Testis (tissue), 3 donors: Measurements from ENCODE around the gene IFNG. TPM values are rescaled to one million over a fixed set of nuclear protein-coding genes. Genes with fewer than 3 reads are reported as not detected.

ENCODE experiments used
- DNase-seq: peaks from one replicate; pipeline ENCODE4 v3.0.0-alpha.2; 2019
- H3K27ac ChIP-seq, 2 donors: fragments of 200-600 bp; sonication (generic); one replicate each; pipeline ENCODE4 v1.5.1; 2019
- H3K27me3 ChIP-seq: fragments of 200-600 bp; sonication (generic); one replicate; pipeline ENCODE4 v1.5.1; 2019
- H3K36me3 ChIP-seq: fragments of 200-600 bp; sonication (generic); one replicate; pipeline ENCODE4 v1.5.1; 2017; ENCODE audit warnings: low read depth; ENCODE audit errors: missing control alignments
- H3K4me1 ChIP-seq: fragments of 200-600 bp; sonication (generic); one replicate; pipeline ENCODE4 v1.5.1; 2019
- H3K4me3 ChIP-seq, 2 donors: fragments of 200-600 bp; sonication (generic); one replicate each; pipeline ENCODE4 v1.5.1; 2017 to 2019
- H3K9me3 ChIP-seq: fragments of 200-600 bp; sonication (generic); one replicate; pipeline ENCODE4 v1.5.1; 2017
- POLR2A ChIP-seq: fragments of 450-650 bp; IDR thresholded peaks from one replicate; pipeline ENCODE4 v1.6.1; 2017; ENCODE audit warnings: antibody characterized with exemption, mild to moderate bottlenecking, moderate library complexity
- WGBS, 2 donors: methylation state at CpG; one replicate each; pipeline ENCODE4 v1.1.5; 2018; 5-methylcytosine and 5-hydroxymethylcytosine counted together
- intact Hi-C: fragments of 100-400 bp; cut with DNase I; formaldehyde crosslinking; loops from one replicate; pipeline ENCODE4 v1.15.1; 2023; ENCODE audit warnings: low total_unique reads
- polyA plus RNA-seq: library from polyadenylated mRNA; stranded (reverse); fragments of 350-450 nt; fragmentation: Illumina TruSeq; extraction: RNeasy Lipid Tissue Mini Kit (QIAGEN cat#74804); gene quantifications from one replicate; pipeline ENCODE4 v1.2.3, GENCODE V29; 2014; ENCODE audit warnings: low read depth, low replicate concordance; ENCODE audit not compliant: insufficient read depth
- total RNA-seq, 2 donors: library from RNA; depleted of rRNA; stranded (reverse); fragments of >200 nt; gene quantifications; one replicate each; pipeline ENCODE4 v1.2.3, GENCODE V29; 2016
- TF ChIP-seq, protein P1 (sequence below), 3 experiments: fragments of 450-650 bp in 2 of 3; fragments of 200-600 bp in 1 of 3; sonication (generic) in 1 of 3; IDR thresholded peaks; one replicate each; pipeline ENCODE4 v1.5.1; 2016 to 2019; ENCODE audit warnings: antibody characterized with exemption in 3 of 3, mild to moderate bottlenecking in 2 of 3, moderate library complexity in 1 of 3

The IFNG gene
- total and polyA plus RNA-seq, 3 donors from 2014 or later: 0.26 TPM; not detected in 2

DNA sequence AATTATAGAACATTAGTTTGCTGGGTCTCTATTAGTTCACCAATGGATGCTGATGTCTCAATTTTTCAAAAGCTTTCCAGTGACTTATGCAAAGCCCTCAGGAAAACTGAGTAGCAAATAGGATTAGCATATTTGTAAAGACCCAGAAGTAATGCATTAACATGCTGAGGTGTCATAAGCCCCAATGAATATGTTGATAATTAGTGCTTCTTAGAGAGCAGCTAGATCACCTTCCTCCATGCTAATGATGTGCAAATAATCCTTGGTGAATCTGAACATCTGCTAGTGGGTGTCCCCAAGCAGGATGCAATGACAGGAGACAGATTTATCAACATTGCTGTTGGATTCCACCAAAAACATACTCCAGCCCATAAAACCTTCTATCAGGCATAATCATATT is 19.0 kb downstream of the IFNG start:
- Histone ChIP-seq H3K9me3 (no peaks in the 10 kb centered on the region), H3K27ac (no peak overlapping the region), H3K36me3 (no peaks in the 10 kb centered on the region), H3K27me3 (no peaks in the 10 kb centered on the region), H3K4me1 (no peaks in the 10 kb centered on the region), H3K4me3 (no peak overlapping the region)
- no peak for DNase-seq
- no peak for TF ChIP-seq POLR2A
- TF ChIP-seq, protein P1, sequence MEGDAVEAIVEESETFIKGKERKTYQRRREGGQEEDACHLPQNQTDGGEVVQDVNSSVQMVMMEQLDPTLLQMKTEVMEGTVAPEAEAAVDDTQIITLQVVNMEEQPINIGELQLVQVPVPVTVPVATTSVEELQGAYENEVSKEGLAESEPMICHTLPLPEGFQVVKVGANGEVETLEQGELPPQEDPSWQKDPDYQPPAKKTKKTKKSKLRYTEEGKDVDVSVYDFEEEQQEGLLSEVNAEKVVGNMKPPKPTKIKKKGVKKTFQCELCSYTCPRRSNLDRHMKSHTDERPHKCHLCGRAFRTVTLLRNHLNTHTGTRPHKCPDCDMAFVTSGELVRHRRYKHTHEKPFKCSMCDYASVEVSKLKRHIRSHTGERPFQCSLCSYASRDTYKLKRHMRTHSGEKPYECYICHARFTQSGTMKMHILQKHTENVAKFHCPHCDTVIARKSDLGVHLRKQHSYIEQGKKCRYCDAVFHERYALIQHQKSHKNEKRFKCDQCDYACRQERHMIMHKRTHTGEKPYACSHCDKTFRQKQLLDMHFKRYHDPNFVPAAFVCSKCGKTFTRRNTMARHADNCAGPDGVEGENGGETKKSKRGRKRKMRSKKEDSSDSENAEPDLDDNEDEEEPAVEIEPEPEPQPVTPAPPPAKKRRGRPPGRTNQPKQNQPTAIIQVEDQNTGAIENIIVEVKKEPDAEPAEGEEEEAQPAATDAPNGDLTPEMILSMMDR (IDR thresholded peaks at IDR 0.05): no peak
- intact Hi-C loops: no loop called here

DNA sequence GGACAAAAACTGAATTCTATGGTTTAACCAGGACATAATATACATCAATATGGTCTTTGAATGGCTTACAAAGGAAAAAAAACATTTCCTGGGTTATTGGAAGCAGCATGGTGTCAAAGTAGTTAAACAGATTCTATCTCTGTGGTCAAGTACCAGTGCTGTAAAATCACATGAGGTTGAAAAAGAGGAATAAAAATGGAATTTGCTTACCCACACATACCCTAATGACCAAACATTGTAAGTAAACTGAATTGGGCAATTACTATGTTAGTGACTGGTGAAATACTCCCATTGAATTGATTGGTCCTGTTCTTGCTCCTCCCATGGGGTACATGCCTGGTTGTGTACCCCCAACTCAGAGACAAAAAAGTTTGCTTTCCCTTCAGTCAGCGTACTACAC is 19.6 kb downstream of the IFNG start:
- TF ChIP-seq, protein P1 (IDR thresholded peaks at IDR 0.05): no peak
- TF ChIP-seq POLR2A: no peak
- Histone ChIP-seq H3K27me3 (no peaks in the 10 kb centered on the region), H3K4me3 (no peak overlapping the region), H3K4me1 (no peaks in the 10 kb centered on the region), H3K27ac (no peak overlapping the region), H3K36me3 (no peaks in the 10 kb centered on the region), H3K9me3 (no peaks in the 10 kb centered on the region)
- intact Hi-C loops: no loop called here
- 78 to 86% methylated on average over 1 of the region's 1 CpG for WGBS, 2 donors
- no peak for DNase-seq

DNA sequence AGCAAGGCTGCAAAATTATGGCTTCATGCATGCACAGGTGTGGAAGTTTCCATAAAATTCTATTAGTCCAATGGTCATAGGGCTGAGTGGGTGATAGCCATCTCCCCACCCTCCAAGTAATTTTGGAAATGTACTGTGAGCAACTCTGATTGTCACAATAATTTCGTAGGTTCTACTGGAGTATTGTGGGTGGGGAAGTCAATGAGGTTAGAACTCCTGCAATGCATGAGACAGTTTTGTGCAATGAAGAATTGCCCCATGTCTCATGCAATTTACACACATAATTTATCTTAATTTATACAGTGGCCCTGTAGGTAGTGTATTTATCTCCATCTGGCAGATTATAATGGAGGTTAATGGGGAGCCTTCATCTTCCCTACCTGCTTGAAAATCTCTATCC is 20.5 kb downstream of the IFNG start:
- H3K36me3 ChIP-seq: no peaks in the 10 kb centered on the region
- no peak overlapping the region for H3K27ac ChIP-seq
- WGBS, 2 donors: 72 to 73% methylated on average over 1 of the region's 1 CpG
- no peaks in the 10 kb centered on the region for H3K27me3 ChIP-seq
- TF ChIP-seq POLR2A: no peak
- TF ChIP-seq, protein P1 (IDR thresholded peaks at IDR 0.05): no peak
- H3K9me3 ChIP-seq: no peaks in the 10 kb centered on the region
- no peak overlapping the region for H3K4me3 ChIP-seq
- DNase-seq: no peak
- intact Hi-C loops: no loop called here
- H3K4me1 ChIP-seq: no peaks in the 10 kb centered on the region

DNA sequence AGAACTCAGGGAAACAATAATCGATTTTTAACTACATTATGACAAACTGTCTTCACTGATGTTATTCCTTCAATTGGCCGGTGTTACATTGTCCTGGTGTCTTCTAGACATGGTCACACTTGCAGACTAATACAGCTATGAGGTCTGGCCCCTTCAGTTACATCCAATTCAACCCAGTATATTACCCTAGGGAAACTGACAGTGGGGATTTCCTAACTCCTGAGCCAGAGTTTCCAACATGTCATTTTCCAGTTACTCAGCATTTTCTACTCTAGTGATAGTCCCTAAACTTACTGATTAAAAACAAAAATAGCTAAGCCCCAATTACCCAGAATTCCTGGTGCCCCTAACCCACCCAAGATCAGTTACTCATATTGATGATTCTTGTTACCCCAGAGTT is 21.1 kb downstream of the IFNG start:
- Histone ChIP-seq H3K4me1 (no peaks in the 10 kb centered on the region), H3K27ac (no peak overlapping the region), H3K4me3 (no peak overlapping the region), H3K36me3 (no peaks in the 10 kb centered on the region), H3K9me3 (no peaks in the 10 kb centered on the region), H3K27me3 (no peaks in the 10 kb centered on the region)
- TF ChIP-seq, protein P1 (IDR thresholded peaks at IDR 0.05): no peak
- TF ChIP-seq POLR2A: no peak
- 91 to 92% methylated on average over 2 of the region's 2 CpGs for WGBS, 2 donors
- intact Hi-C loops: no loop called here
- DNase-seq: no peak

DNA sequence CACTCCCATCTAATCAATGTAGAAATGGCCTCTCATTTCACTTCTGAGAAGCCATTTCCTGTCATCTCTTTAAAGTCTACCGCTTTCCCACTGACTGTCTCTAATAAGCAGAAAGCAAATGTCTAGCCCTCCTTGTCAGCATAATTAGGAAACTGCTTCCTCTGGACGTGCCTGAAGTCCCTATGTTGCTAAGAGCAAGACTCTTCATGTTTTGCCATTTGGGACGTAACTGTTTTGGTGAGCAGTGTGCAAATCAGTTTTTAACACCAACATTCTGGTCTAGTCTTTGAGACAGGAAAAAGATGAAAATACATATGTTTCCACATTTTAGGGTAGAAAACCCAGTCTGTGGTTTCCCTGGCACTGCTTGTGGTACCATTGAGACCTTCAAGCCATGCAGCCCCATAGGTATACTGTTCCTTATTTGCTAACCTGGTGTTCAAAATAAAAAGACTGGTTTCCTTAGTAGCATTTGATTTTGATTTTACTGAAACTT is 22.2 kb downstream of the IFNG start:
- TF ChIP-seq, protein P1 (IDR thresholded peaks at IDR 0.05): no peak
- no peak for TF ChIP-seq POLR2A
- 68 to 72% methylated on average over 3 of the region's 3 CpGs for WGBS, 2 donors
- H3K27me3 ChIP-seq: no peaks in the 10 kb centered on the region
- intact Hi-C loops: no loop called here
- H3K4me3 ChIP-seq: no peak overlapping the region
- no peak for DNase-seq
- no peaks in the 10 kb centered on the region for H3K9me3 ChIP-seq
- no peak overlapping the region for H3K27ac ChIP-seq
- H3K36me3 ChIP-seq: no peaks in the 10 kb centered on the region
- no peaks in the 10 kb centered on the region for H3K4me1 ChIP-seq
